ENCODE measurements around the gene CAMTA2.

The CAMTA2 gene

GRCh38 chr17:4949321-4950074 lies 38.0 kb downstream of the CAMTA2 start:
- H3K4me1 ChIP-seq (ENCODE audit: control insufficient read depth, insufficient read depth, low read length), result peaks cover 13% of the 10 kb centered on the region

GRCh38 chr17:4948931-4949320 lies 38.5 kb downstream of the CAMTA2 start:
- peak overlapping the region; percentile 90 for H3K9ac ChIP-seq (ENCODE audit: low read depth, low read length)
- H3K4me3 ChIP-seq (ENCODE audit: low read depth, low read length), result peak overlapping the region; percentile 62
- H3K4me1 ChIP-seq (ENCODE audit: control insufficient read depth, insufficient read depth, low read length), result peaks cover 15% of the 10 kb centered on the region
- no peaks in the 10 kb centered on the region for H3K27me3 ChIP-seq (ENCODE audit: control insufficient read depth, insufficient read depth, low read length)
- H3K36me3 ChIP-seq (ENCODE audit: control insufficient read depth, insufficient read depth, low read length), result peaks cover 33% of the 10 kb centered on the region
- H3K9me3 ChIP-seq (ENCODE audit: control insufficient read depth, insufficient read depth, low read length), result no peaks in the 10 kb centered on the region

More at GRCh38 chr17:4949321-4950074, 38.0 kb downstream of the CAMTA2 start:
- Histone ChIP-seq H3K27me3 (ENCODE audit: control insufficient read depth, insufficient read depth, low read length) (no peaks in the 10 kb centered on the region), H3K36me3 (ENCODE audit: control insufficient read depth, insufficient read depth, low read length) (peaks cover 27% of the 10 kb centered on the region), H3K4me3 (ENCODE audit: low read depth, low read length) (peak overlapping the region; percentile 62), H3K9ac (ENCODE audit: low read depth, low read length) (peak overlapping the region; percentile 90), H3K9me3 (ENCODE audit: control insufficient read depth, insufficient read depth, low read length) (no peaks in the 10 kb centered on the region)

- Histone ChIP-seq H3K9me3 (ENCODE audit: control insufficient read depth, insufficient read depth, low read length) (no peaks in the 10 kb centered on the region), H3K27me3 (ENCODE audit: control insufficient read depth, insufficient read depth, low read length) (no peaks in the 10 kb centered on the region), H3K4me1 (ENCODE audit: control insufficient read depth, insufficient read depth, low read length) (peaks cover 15% of the 10 kb centered on the region), H3K36me3 (ENCODE audit: control insufficient read depth, insufficient read depth, low read length) (peaks cover 38% of the 10 kb centered on the region), H3K4me3 (ENCODE audit: low read depth, low read length) (peak within 1 kb of the TSS; percentile 62), H3K9ac (ENCODE audit: low read depth, low read length) (peak within 1 kb of the TSS; percentile 94)
Observed at GRCh38 chr17:4948166-4948930, 39.1 kb downstream of the CAMTA2 start, which contains the start of gene PFN1. Gene PFN1 (minus strand): TSS chr17:4948530. CDS start chr17:4948394, 136 bp downstream.

GRCh38 chr17:4947411-4948165 lies 39.9 kb downstream of the CAMTA2 start:
- peaks cover 46% of the 10 kb centered on the region for H3K36me3 ChIP-seq (ENCODE audit: control insufficient read depth, insufficient read depth, low read length)
- no peaks in the 10 kb centered on the region for H3K27me3 ChIP-seq (ENCODE audit: control insufficient read depth, insufficient read depth, low read length)

GRCh38 chr17:4947010-4947410 lies 40.5 kb downstream of the CAMTA2 start:
- Histone ChIP-seq H3K36me3 (ENCODE audit: control insufficient read depth, insufficient read depth, low read length) (peaks cover 48% of the 10 kb centered on the region), H3K9me3 (ENCODE audit: control insufficient read depth, insufficient read depth, low read length) (no peaks in the 10 kb centered on the region), H3K4me3 (ENCODE audit: low read depth, low read length) (peak overlapping the region; percentile 62), H3K27me3 (ENCODE audit: control insufficient read depth, insufficient read depth, low read length) (no peaks in the 10 kb centered on the region), H3K4me1 (ENCODE audit: control insufficient read depth, insufficient read depth, low read length) (peaks cover 15% of the 10 kb centered on the region), H3K9ac (ENCODE audit: low read depth, low read length) (peak overlapping the region; percentile 62)

More at GRCh38 chr17:4947411-4948165, 39.9 kb downstream of the CAMTA2 start:
- Histone ChIP-seq H3K4me1 (ENCODE audit: control insufficient read depth, insufficient read depth, low read length) (peaks cover 15% of the 10 kb centered on the region), H3K9ac (ENCODE audit: low read depth, low read length) (peak overlapping the region; percentile 94), H3K9me3 (ENCODE audit: control insufficient read depth, insufficient read depth, low read length) (no peaks in the 10 kb centered on the region), H3K4me3 (ENCODE audit: low read depth, low read length) (peak overlapping the region; percentile 62)

- peaks cover 11% of the 10 kb centered on the region for H3K4me1 ChIP-seq (ENCODE audit: control insufficient read depth, insufficient read depth, low read length)
Observed at GRCh38 chr17:4946312-4946976, 41.0 kb downstream of the CAMTA2 start.

GRCh38 chr17:4945944-4946280 lies 41.6 kb downstream of the CAMTA2 start:
- Histone ChIP-seq H3K4me1 (ENCODE audit: control insufficient read depth, insufficient read depth, low read length) (peaks cover 6% of the 10 kb centered on the region), H3K4me3 (ENCODE audit: low read depth, low read length) (peak overlapping the region; percentile 62), H3K36me3 (ENCODE audit: control insufficient read depth, insufficient read depth, low read length) (peaks cover 48% of the 10 kb centered on the region), H3K9ac (ENCODE audit: low read depth, low read length) (no peak overlapping the region), H3K27me3 (ENCODE audit: control insufficient read depth, insufficient read depth, low read length) (no peaks in the 10 kb centered on the region), H3K9me3 (ENCODE audit: control insufficient read depth, insufficient read depth, low read length) (no peaks in the 10 kb centered on the region)

More at GRCh38 chr17:4946312-4946976, 41.0 kb downstream of the CAMTA2 start:
- Histone ChIP-seq H3K4me3 (ENCODE audit: low read depth, low read length) (peak overlapping the region; percentile 62), H3K9ac (ENCODE audit: low read depth, low read length) (peak overlapping the region; percentile 62), H3K27me3 (ENCODE audit: control insufficient read depth, insufficient read depth, low read length) (no peaks in the 10 kb centered on the region), H3K36me3 (ENCODE audit: control insufficient read depth, insufficient read depth, low read length) (peaks cover 48% of the 10 kb centered on the region), H3K9me3 (ENCODE audit: control insufficient read depth, insufficient read depth, low read length) (no peaks in the 10 kb centered on the region)

GRCh38 chr17:4945176-4945943 lies 42.1 kb downstream of the CAMTA2 start:
- H3K9ac ChIP-seq (ENCODE audit: low read depth, low read length), result no peak overlapping the region

GRCh38 chr17:4944554-4945175 lies 42.8 kb downstream of the CAMTA2 start:
- Histone ChIP-seq H3K9ac (ENCODE audit: low read depth, low read length) (no peak overlapping the region), H3K36me3 (ENCODE audit: control insufficient read depth, insufficient read depth, low read length) (peaks cover 48% of the 10 kb centered on the region)

More at GRCh38 chr17:4945176-4945943, 42.1 kb downstream of the CAMTA2 start:
- H3K36me3 ChIP-seq (ENCODE audit: control insufficient read depth, insufficient read depth, low read length), result peaks cover 48% of the 10 kb centered on the region
- H3K4me3 ChIP-seq (ENCODE audit: low read depth, low read length), result peak overlapping the region; percentile 62
- H3K9me3 ChIP-seq (ENCODE audit: control insufficient read depth, insufficient read depth, low read length), result no peaks in the 10 kb centered on the region
- H3K4me1 ChIP-seq (ENCODE audit: control insufficient read depth, insufficient read depth, low read length), result peaks cover 6% of the 10 kb centered on the region
- H3K27me3 ChIP-seq (ENCODE audit: control insufficient read depth, insufficient read depth, low read length), result no peaks in the 10 kb centered on the region

GRCh38 chr17:4944163-4944553 lies 43.3 kb downstream of the CAMTA2 start:
- H3K9ac ChIP-seq (ENCODE audit: low read depth, low read length), result no peak overlapping the region

More at GRCh38 chr17:4944554-4945175, 42.8 kb downstream of the CAMTA2 start:
- Histone ChIP-seq H3K4me1 (ENCODE audit: control insufficient read depth, insufficient read depth, low read length) (peaks cover 6% of the 10 kb centered on the region), H3K9me3 (ENCODE audit: control insufficient read depth, insufficient read depth, low read length) (no peaks in the 10 kb centered on the region), H3K27me3 (ENCODE audit: control insufficient read depth, insufficient read depth, low read length) (no peaks in the 10 kb centered on the region), H3K4me3 (ENCODE audit: low read depth, low read length) (no peak overlapping the region)

More at GRCh38 chr17:4944163-4944553, 43.3 kb downstream of the CAMTA2 start:
- H3K4me1 ChIP-seq (ENCODE audit: control insufficient read depth, insufficient read depth, low read length), result peaks cover 6% of the 10 kb centered on the region
- no peaks in the 10 kb centered on the region for H3K27me3 ChIP-seq (ENCODE audit: control insufficient read depth, insufficient read depth, low read length)
- no peak overlapping the region for H3K4me3 ChIP-seq (ENCODE audit: low read depth, low read length)
- peaks cover 48% of the 10 kb centered on the region for H3K36me3 ChIP-seq (ENCODE audit: control insufficient read depth, insufficient read depth, low read length)
- no peaks in the 10 kb centered on the region for H3K9me3 ChIP-seq (ENCODE audit: control insufficient read depth, insufficient read depth, low read length)

Measured in iPS-15b (cell line).